Upper lobe of right lung (tissue), 1 donor: ENCODE measurements around the gene CHD5. TPM values are rescaled to one million over a fixed set of nuclear protein-coding genes. Genes with fewer than 3 reads are reported as not detected.
"Not testable (repeated sequence)": the region's sequence is repeated elsewhere in the genome, so short reads cannot be mapped to it uniquely, and the experiment has no call there.

Source experiments
- ATAC-seq: fragments of 200-7000 bp; cut with Tn5 transposase; one replicate; pipeline ENCODE4 v1.9.1; 2020; ENCODE audit warnings: mild to moderate bottlenecking, moderate library complexity
- DNase-seq: peaks from one replicate; pipeline ENCODE4 v3.0.0-alpha.2; 2020
- H3K27ac ChIP-seq: fragments of 200-600 bp; one replicate; pipeline ENCODE4 v1.8.0; 2022
- H3K27me3 ChIP-seq: fragments of 200-600 bp; one replicate; pipeline ENCODE4 v1.8.0; 2022; ENCODE audit warnings: mild to moderate bottlenecking
- H3K36me3 ChIP-seq: fragments of 200-600 bp; one replicate; pipeline ENCODE4 v1.8.0; 2022
- H3K4me1 ChIP-seq: fragments of 200-600 bp; one replicate; pipeline ENCODE4 v1.8.0; 2022
- H3K4me3 ChIP-seq: fragments of 200-600 bp; one replicate; pipeline ENCODE4 v1.8.0; 2022; ENCODE audit warnings: mild to moderate bottlenecking
- H3K9me3 ChIP-seq: fragments of 200-600 bp; one replicate; pipeline ENCODE4 v1.8.0; 2022
- CTCF ChIP-seq: fragments of 200-600 bp; IDR thresholded peaks from one replicate; pipeline ENCODE4 v1.8.0; 2022; ENCODE audit warnings: antibody characterized with exemption
- intact Hi-C: fragments of 100-400 bp; cut with DNase I; formaldehyde crosslinking; loops from one replicate; pipeline ENCODE4 v1.11.0; 2022
- total RNA-seq: library from RNA; stranded (reverse); fragmentation: NEBNext Ultra II Directional; extraction: Animal tissue kit (Norgen Biotek cat#: 25700); gene quantifications from one replicate; pipeline ENCODE4 v1.2.1, GENCODE V29; 2021
- donor health status: DM: no; HTN: yes; CAD: no; lungs with severe emphysema.

The CHD5 gene
- total RNA-seq, 1 donor from 2014 or later: 0.23 TPM

DNA sequence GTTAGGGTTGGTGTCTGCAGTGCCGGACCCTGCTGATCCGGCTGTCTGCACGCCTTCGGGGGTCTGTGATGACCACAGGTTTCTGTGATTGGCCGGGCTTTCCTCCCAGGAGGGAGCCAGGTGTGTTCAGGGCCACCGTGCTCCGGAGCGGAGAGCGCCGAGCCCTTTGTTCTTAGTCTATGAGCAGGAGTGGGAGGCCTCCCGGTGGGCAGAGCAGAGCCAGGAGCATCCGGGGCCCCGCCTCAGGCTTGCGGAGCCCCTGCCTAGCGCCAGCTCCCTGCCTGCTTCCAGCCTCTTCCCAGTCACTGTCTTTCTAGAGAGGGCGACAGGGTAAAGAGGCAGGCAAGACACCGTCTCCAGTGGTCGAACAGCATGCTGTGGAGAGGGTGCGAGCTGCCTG is 102.6 kb downstream of the CHD5 start:
- intact Hi-C loops: no loop called here
- H3K36me3 ChIP-seq: no peaks in the 10 kb centered on the region
- ATAC-seq (no peak), DNase-seq (no peak)
- no peaks in the 10 kb centered on the region for H3K9me3 ChIP-seq
- no peak for TF ChIP-seq CTCF
- no peaks in the 10 kb centered on the region for H3K4me1 ChIP-seq
- H3K27me3 ChIP-seq: no peaks in the 10 kb centered on the region
- no peak overlapping the region for H3K27ac ChIP-seq
- H3K4me3 ChIP-seq: no peak overlapping the region

DNA sequence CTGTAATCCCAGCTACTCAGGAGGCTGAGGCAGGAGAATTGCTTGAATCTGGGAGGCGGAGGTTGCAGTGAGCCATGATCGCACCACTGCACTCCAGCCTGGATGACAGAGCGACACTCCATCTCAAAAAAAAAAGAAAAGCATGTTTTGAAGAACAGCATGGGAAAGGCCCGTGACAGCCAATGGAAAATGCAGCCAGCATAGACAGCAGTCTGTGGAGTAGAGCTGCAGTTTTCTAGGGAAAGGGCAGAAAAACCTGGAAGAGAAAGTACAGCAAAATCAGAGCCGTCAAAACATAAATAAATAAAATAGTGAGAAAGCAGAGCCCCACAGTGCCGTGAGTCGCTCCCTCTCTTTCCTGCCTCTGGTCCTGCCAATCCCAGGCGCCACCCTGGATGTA is 103.1 kb downstream of the CHD5 start:
- DNase-seq, H3K9me3 ChIP-seq, ATAC-seq, H3K27me3 ChIP-seq, H3K4me3 ChIP-seq, H3K4me1 ChIP-seq, intact Hi-C loops, H3K27ac ChIP-seq, H3K36me3 ChIP-seq: not testable (repeated sequence)

DNA sequence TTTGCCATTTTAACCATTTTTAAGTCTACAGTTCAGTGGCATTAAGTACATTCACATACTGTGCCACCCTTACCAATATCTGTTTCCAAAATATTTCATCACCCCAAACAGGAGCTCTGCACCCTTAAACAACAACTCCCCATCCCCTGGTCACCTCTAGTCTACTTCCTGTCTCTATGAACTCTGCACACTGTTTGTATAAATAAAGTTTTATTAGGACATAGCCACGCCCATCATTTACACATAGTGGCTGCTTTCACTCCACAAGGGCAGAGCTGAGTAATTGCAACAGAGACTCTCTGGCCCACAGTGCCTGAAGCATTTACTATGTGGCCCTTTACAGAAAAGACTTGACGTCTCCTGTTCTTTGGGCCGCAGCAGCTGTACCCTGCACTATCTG is 104.4 kb downstream of the CHD5 start:
- TF ChIP-seq CTCF: no peak
- Histone ChIP-seq H3K4me1 (no peaks in the 10 kb centered on the region), H3K27me3 (no peaks in the 10 kb centered on the region), H3K9me3 (no peaks in the 10 kb centered on the region), H3K4me3 (no peak overlapping the region), H3K27ac (no peak overlapping the region), H3K36me3 (no peaks in the 10 kb centered on the region)
- intact Hi-C loops: no loop called here
- no peak for ATAC-seq
- no peak for DNase-seq

GRCh38 chr1:6074192-6074901 is 105.8 kb downstream of the CHD5 start:
- ATAC-seq: no peak
- no peak for TF ChIP-seq CTCF
- DNase-seq: no peak

GRCh38 chr1:6073480-6074053 is 106.6 kb downstream of the CHD5 start:
- TF ChIP-seq CTCF: no peak
- no peak overlapping the region for H3K27ac ChIP-seq
- ATAC-seq: no peak
- no peaks in the 10 kb centered on the region for H3K27me3 ChIP-seq
- no peaks in the 10 kb centered on the region for H3K36me3 ChIP-seq
- H3K4me1 ChIP-seq: no peaks in the 10 kb centered on the region
- H3K9me3 ChIP-seq: no peaks in the 10 kb centered on the region
- no peak for DNase-seq
- H3K4me3 ChIP-seq: no peak overlapping the region
- intact Hi-C loops: no loop called here

More at GRCh38 chr1:6074192-6074901, 105.8 kb downstream of the CHD5 start:
- intact Hi-C loops: no loop called here
- Histone ChIP-seq H3K36me3 (no peaks in the 10 kb centered on the region), H3K27ac (no peak overlapping the region), H3K4me1 (no peaks in the 10 kb centered on the region), H3K27me3 (no peaks in the 10 kb centered on the region), H3K9me3 (no peaks in the 10 kb centered on the region), H3K4me3 (no peak overlapping the region)

GRCh38 chr1:6072774-6073479 is 107.2 kb downstream of the CHD5 start:
- Histone ChIP-seq H3K4me1 (no peaks in the 10 kb centered on the region), H3K9me3 (no peaks in the 10 kb centered on the region), H3K36me3 (no peaks in the 10 kb centered on the region), H3K4me3 (no peak overlapping the region), H3K27ac (no peak overlapping the region), H3K27me3 (no peaks in the 10 kb centered on the region)
- DNase-seq (no peak), ATAC-seq (no peak)
- intact Hi-C loops: no loop called here
- no peak for TF ChIP-seq CTCF
